Fibroblast of skin of right quadriceps (primary cell): ENCODE measurements around the gene ZNF554.

Experiments
- DNase-seq: peaks from one replicate; pipeline ENCODE4 v3.0.0-alpha.2; 2013

The ZNF554 gene

GRCh38 chr19:2819540-2820111 lies at the start of gene ZNF554:
TSS of gene ZNF554 (plus strand) at chr19:2819868. CDS start at chr19:2820072, 204 bp downstream.
- peak; percentile 93 for DNase-seq

DNA sequence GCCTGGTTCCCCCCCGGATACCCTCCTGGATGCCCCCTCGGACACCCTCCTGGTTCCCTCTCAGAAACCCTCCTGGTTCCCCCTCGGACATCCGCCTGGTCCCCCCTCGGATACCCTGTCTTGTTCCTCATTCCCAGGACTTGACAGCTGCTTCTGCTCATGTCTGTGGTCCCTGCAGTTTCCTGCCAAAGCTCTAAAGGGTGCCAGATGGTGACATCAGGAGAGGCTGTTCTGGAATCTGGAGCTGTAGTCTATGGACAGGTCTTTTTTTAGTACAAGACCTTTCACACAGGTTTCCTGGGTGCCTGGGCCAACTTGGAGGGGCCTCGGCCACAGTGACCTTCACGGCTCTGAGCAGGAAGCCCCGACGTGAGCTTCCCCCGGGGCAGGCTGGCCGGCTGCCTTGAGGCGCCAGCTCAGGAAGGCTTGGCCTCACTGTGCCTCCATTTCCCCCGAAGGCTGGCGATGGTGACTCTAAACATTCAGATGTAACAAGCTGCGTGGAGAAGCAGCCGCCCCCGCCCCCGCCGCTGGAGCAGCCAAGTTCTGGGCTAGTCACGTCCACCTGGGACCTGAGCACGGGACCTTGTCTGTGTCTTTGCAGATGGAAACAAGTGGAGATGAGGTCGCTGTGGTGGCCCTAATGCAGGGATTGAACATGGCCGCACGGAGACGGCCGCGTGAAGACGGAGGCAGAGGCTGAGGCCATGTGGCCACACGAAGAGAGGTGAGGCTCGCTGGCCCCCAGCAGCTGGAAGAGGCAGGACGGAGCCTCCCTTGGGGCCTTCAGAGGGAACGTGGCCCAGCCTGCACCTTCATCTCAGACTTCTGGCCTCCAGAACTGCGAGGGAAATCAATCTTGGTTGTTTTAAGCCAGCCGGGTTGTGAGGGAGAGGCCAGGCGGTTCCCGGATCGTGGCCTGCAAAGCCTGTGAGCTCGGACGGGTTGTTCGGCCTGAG lies 49.3 kb upstream of the ZNF554 start:
- peak; percentile 20 for DNase-seq

GRCh38 chr19:2771786-2772674 lies 47.6 kb upstream of the ZNF554 start:
- DNase-seq: no peak

DNA sequence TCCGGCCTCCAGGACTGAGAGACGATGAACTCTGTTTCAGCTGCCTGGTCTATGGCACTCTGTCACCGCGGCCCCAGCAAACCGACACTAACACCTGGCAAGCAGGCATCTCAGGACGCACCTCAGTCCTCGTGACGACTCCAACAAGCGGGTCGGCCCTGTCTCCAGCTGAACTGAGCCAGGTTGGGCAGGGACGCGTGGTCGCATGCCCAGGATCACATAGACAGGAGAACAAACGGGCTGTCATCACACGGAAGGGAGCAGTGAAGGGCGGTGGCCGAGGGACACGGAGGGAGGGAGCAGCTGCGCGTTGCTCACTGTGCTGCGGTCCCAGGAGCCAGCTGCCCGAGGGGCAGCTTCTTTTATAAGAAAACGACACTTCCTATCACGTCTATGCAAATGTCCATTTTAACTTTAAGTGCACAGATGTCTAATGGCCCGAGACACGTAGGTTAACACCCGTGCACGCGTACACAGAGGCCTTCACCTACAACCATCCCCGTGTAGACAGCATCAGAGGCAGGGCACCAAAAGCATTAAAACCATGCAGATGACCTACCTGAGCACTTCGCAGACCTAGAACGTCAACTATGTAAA lies 45.5 kb upstream of the ZNF554 start:
- no peak for DNase-seq

DNA sequence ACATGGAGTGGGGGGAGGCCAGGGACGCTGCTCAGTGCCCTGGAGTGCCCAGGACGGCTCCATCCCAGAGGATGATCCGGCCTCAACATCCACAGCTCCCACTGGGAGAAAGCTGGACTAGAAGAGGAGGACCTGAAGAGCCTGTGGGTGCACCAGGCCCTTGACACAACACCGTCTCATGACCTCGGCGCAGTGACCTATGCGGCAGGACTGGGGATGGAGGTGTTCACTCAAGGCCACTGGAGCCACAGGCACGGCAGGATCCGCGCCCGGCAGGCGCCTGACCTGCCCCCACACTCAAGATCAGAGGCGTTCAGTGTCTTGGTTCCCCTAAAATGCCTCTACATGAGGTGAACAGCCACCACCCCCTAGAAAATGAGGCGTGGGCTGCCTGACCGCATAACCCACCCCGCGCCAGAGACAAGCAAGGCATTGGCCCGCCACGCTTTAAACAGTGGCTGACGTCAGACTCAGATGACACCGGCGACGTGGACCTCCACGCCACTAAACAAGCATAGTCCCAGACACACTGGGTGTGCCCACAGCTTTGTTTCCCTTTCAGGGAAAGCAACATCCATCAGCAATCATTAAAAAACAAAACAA lies 44.6 kb upstream of the ZNF554 start:
- no peak for DNase-seq

DNA sequence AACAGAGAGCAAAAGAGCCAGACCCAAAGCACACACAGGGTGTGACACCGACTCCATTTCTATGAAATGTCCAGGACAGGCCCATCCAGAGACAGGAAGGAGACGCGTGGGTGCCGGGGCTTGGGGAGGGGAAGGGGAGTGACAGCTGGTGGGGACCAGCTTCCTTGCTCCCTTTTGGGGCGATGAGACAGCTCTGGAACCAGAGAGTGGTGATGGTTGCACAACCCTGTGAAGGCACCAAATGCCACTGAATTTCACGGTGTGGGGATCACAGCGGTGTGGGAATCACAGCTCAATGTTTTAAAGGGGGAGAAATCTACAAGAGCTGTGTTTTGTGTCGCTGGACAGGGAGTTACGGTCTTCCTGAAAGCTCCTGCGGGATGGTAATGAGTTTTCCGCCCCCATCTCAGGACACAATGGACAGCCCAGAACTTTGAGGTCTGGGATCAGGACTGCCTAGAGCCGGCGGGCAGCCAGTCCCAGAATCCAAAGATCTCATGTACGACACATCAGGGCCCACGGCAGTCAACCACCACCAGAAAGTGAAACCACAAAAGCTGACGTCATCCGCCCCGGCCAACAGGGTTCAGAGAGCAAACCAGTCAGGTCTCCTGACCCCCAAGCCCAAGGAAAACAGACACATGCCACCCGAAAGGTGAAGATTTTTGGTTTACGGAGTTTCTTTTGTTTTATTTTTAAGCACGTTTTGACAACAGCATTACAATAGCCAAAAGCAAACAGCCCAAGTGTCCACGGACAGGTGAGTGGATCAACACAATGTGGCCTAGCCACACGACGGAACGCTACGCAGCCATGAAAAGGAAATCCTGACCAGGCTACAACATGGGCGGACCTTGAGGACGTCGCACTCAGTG lies 43.9 kb upstream of the ZNF554 start:
- DNase-seq: no peak

- no peak for DNase-seq
Observed at GRCh38 chr19:2777952-2778683, 41.5 kb upstream of the ZNF554 start.

DNA sequence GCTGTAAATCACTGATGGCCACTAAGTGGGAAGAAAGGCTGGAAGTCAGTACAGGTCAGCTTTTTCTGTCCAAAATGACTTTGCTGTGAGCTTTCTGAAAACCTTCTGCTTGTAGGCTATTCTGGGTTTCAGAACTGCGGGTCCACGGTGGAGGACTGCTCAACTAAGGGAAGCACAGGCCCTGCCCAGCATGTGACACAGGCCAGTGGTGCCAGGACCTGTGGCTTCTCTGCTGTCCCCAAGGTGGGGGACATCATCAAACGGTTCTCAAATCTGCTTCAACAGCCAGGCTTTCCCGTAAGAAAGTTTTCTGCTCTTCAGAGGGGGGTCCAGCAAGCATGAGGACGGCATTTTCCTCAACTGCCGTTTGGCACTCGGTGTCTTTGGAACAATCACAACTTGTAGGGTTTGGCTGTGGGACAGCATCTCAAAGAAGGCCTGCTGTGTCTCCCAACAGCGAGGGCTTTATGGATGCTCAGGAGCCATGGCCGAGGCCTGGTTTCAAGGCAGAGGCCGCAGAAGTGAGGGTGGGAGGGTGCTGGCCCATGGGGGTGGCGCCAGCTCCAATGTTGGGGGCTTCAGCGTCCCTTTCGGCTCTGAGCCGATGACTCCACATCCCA lies 40.4 kb upstream of the ZNF554 start:
- DNase-seq: no peak

DNA sequence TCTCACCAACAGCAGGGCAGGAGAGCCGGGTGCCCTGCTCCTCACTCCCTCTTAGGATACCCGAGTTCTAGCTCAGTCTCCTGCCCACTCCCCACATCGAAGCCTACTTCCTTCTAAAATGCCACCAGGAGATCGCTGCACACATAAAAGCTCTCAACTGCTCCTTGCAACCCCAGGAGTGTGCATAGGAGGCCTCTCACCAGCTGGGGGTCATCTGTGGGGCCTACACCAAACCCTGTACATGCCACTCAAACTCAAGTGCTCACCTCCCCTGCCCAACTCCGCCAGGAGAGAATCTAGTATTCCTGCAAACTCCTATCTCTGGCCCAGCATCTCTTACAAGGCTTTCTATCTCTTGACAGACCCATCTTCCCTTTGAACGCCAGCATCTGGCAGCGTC lies 39.4 kb upstream of the ZNF554 start:
- DNase-seq: no peak

GRCh38 chr19:2782329-2782935 lies 37.2 kb upstream of the ZNF554 start:
- no peak for DNase-seq

DNA sequence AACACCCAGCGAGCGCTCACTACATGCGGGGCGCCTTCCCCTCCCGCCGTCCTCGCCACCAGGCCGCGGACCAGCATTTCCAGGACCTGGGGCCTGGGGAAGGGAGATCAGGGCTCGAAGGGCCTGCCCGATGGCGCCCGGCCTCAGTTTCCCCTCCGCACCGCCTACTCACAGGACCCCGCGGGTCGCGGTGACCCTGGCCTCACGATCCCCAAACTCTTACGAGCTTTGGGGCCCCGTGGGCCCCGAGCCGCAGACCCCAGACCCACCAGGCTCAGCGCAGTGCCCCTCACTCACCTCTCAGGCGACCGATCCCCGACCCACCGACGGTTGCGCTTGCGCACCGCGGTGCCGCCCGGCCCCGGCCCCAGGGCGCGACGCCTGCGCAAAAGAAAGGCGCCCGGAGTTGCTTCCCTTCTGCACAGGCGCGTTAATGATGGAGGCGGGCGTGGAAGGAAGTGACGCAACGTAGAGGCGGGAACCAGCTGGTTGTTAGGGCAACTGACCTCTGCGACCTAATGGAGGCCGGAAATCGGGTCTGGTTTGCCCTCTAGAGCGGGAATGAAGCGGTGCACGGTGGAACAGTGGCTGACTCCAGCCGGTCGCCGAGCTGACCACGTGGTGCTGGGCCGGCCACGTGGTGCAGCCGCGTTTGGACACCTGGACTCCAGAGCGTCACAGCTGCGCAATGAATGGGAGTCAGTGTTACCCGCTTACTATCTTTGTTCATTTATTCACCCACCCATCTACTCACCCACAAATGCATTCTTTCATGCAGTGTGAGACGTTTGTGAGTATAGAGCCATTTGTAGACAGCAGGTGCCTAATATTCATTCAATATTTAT lies 36.5 kb upstream of the ZNF554 start, which contains the start of gene SGTA:
Gene SGTA (minus strand): TSS at position 338 of the 845 bp plus-strand sequence. CDS start 14,205 bp downstream, outside the sequence.
- DNase-seq: peak; percentile 98

- no peak for DNase-seq
Observed at GRCh38 chr19:2783781-2784145, 35.9 kb upstream of the ZNF554 start.

GRCh38 chr19:2785244-2785997 lies 34.2 kb upstream of the ZNF554 start, which contains the start of gene THOP1:
TSS of gene THOP1 (plus strand) at chr19:2785503. CDS start at chr19:2785663, 160 bp downstream.
- DNase-seq: peak; percentile 99

GRCh38 chr19:2787115-2787514 lies 32.6 kb upstream of the ZNF554 start:
- no peak for DNase-seq

GRCh38 chr19:2788237-2788636 lies 31.4 kb upstream of the ZNF554 start:
- no peak for DNase-seq

- DNase-seq: no peak
Observed at GRCh38 chr19:2790194-2790556, 29.5 kb upstream of the ZNF554 start.

GRCh38 chr19:2790557-2791271 lies 29.0 kb upstream of the ZNF554 start:
- no peak for DNase-seq
